K562 (cell line): ENCODE results near the gene CACNA2D2. TPM values are rescaled to one million over a fixed set of nuclear protein-coding genes. Genes with fewer than 3 reads are reported as not detected.

Source experiments
- CEBPB ChIP-seq: fragments of 450-650 bp; IDR thresholded peaks from 2 replicates; pipeline ENCODE4 v1.6.1; 2016; ENCODE audit warnings: missing genetic modification characterization, missing compliant biosample characterization
- CHD4 ChIP-seq: fragments of 200-600 bp; sonication (generic); IDR thresholded peaks from 3 replicates; pipeline ENCODE4 v1.6.1; 2012; ENCODE audit warnings: low read depth, mild to moderate bottlenecking, mixed read lengths, low read length, inconsistent platforms; ENCODE audit not compliant: insufficient read depth, insufficient replicate concordance, poor library complexity, severe bottlenecking
- CTBP1 ChIP-seq: fragments of 450-650 bp; IDR thresholded peaks from 2 replicates; pipeline ENCODE4 v1.6.1; 2016; ENCODE audit warnings: borderline replicate concordance
- FIP1L1 ChIP-seq: fragments of 200-400 bp; formaldehyde crosslinking; IDR thresholded peaks from 2 replicates; pipeline ENCODE4 v1.6.1; 2018; ENCODE audit warnings: mild to moderate bottlenecking, low read depth, low read length; ENCODE audit not compliant: poor library complexity, severe bottlenecking
- GTF3C2 ChIP-seq: IDR thresholded peaks from 3 replicates; pipeline ENCODE4 v1.6.1; 2011; ENCODE audit warnings: borderline replicate concordance, mild to moderate bottlenecking, moderate library complexity; ENCODE audit not compliant: insufficient read length; ENCODE audit errors: extremely low read depth
- HMGN3 ChIP-seq: IDR thresholded peaks from 2 replicates; pipeline ENCODE4 v1.6.1; 2011; ENCODE audit warnings: borderline replicate concordance, low read depth, mild to moderate bottlenecking, mixed read lengths, low read length; ENCODE audit not compliant: insufficient read length; ENCODE audit errors: extremely low read depth
- HNRNPL ChIP-seq: fragments of 200-400 bp; formaldehyde crosslinking; IDR thresholded peaks from 2 replicates; pipeline ENCODE4 v1.6.1; 2017; ENCODE audit warnings: low read depth, mild to moderate bottlenecking, low read length
- LCOR ChIP-seq: sonication (generic); formaldehyde crosslinking; IDR thresholded peaks from 2 replicates; pipeline ENCODE4 v1.8.0; 2022; ENCODE audit warnings: mild to moderate bottlenecking, missing genetic modification reagents
- MCM2 ChIP-seq: fragments of 450-650 bp; IDR thresholded peaks from 2 replicates; pipeline ENCODE4 v1.6.1; 2017; ENCODE audit warnings: low read depth, mild to moderate bottlenecking
- NELFE ChIP-seq: IDR thresholded peaks from 2 replicates; pipeline ENCODE4 v1.6.1; 2011; ENCODE audit warnings: mild to moderate bottlenecking; ENCODE audit not compliant: insufficient read depth, insufficient read length
- SAP30 ChIP-seq: fragments of 200-600 bp; sonication (generic); IDR thresholded peaks from 2 replicates; pipeline ENCODE4 v1.6.1; 2012; ENCODE audit warnings: borderline replicate concordance, low read depth, mild to moderate bottlenecking, moderate library complexity, low read length, control low read depth, inconsistent platforms; ENCODE audit not compliant: insufficient read depth, poor library complexity, severe bottlenecking
- SP2 ChIP-seq: IDR thresholded peaks from 2 replicates; pipeline ENCODE4 v1.6.1; 2011; ENCODE audit warnings: mild to moderate bottlenecking, low read depth, low read length, moderate library complexity; ENCODE audit not compliant: poor library complexity, severe bottlenecking; ENCODE audit errors: extremely low read depth
- TAF1 ChIP-seq: IDR thresholded peaks from 2 replicates; pipeline ENCODE4 v1.6.1; 2011; ENCODE audit warnings: mild to moderate bottlenecking, low read length, moderate library complexity; ENCODE audit not compliant: insufficient read depth, control insufficient read depth, severe bottlenecking; ENCODE audit errors: extremely low read depth
- ZNF212 ChIP-seq: fragments of 450-650 bp; formaldehyde crosslinking; IDR thresholded peaks from 2 replicates; pipeline ENCODE4 v1.4.0; 2020; ENCODE audit warnings: mild to moderate bottlenecking
- ZNF224 ChIP-seq: sonication (generic); formaldehyde crosslinking; IDR thresholded peaks from 2 replicates; pipeline ENCODE4 v1.8.0; 2022; ENCODE audit warnings: mild to moderate bottlenecking, missing genetic modification reagents
- ZNF253 ChIP-seq: fragments of 250-450 bp; sonication (Bioruptor Pico); conservative IDR thresholded peaks from 2 replicates; pipeline ENCODE4 v1.6.1; 2021; ENCODE audit warnings: mild to moderate bottlenecking
- ZNF639 ChIP-seq, 2 experiments: fragments of 200-800 bp in 1 of 2; sonication (Bioruptor generic) in 1 of 2; sonication (generic) in 1 of 2; formaldehyde crosslinking in 1 of 2; IDR thresholded peaks in 1 of 2; conservative IDR thresholded peaks in 1 of 2; 2 replicates each; pipeline versions ENCODE4 v1.5.0 to v1.6.1; 2016 to 2020; ENCODE audit warnings: missing compliant biosample characterization in 1 of 2, missing genetic modification characterization in 1 of 2, missing genetic modification reagents in 1 of 2
- polyA plus RNA-seq, 8 experiments: library from polyadenylated mRNA; depleted of rRNA in 4 of 8; stranded (reverse) in 5 of 8; unstranded in 3 of 8; fragments of >200 nt; fragmentation: Nextera tagmentation in 2 of 8; fragmentation: Illumina TruSeq in 1 of 8; extraction: Ambion mirVana in 2 of 8; extraction: Trizol in 1 of 8; gene quantifications; 2 replicates each; pipeline versions ENCODE4 v1.2.1 to v1.2.3, GENCODE V29; 2011 to 2014; ENCODE audit warnings: inconsistent platforms in 1 of 8, missing spikeins in 1 of 8
- total RNA-seq, 7 experiments: library from RNA; depleted of rRNA in 6 of 7; stranded (reverse); fragments of >200 nt in 6 of 7; fragmentation: Illumina TruSeq in 2 of 7; extraction: Trizol in 2 of 7; gene quantifications; 2 replicates each; pipeline versions ENCODE4 v1.2.1 to v1.2.3, GENCODE V29; 2011 to 2021; ENCODE audit warnings: low replicate concordance in 1 of 7
- TF ChIP-seq, protein P1 (sequence below): sonication (generic); formaldehyde crosslinking; IDR thresholded peaks from 2 replicates; pipeline ENCODE4 v1.8.1; 2023; ENCODE audit warnings: mild to moderate bottlenecking, missing genetic modification reagents
- TF ChIP-seq, protein P2 (sequence below): conservative IDR thresholded peaks from 2 replicates; pipeline ENCODE4 v1.6.1; 2011; ENCODE audit warnings: low read depth, mild to moderate bottlenecking, low read length; ENCODE audit not compliant: control insufficient read depth

Gene CACNA2D2
- total and polyA plus RNA-seq, 9 of the 15 experiments (the other 6 are each of a cell fraction or from before 2014, with no cell fraction given): 0.11 to 0.58 (median 0.36) TPM; not detected in 2

- TF ChIP-seq HNRNPL (no peak), SP2 (peak; percentile 52), ZNF639 (CRISPR knock-in tag; conservative IDR thresholded peaks at IDR 0.05 in 1 of 2, IDR thresholded peaks at IDR 0.05 in 1 of 2) (no peak), CEBPB (tag) (no peak), NELFE (no peak), CTBP1 (peak; percentile 51; the same call in 1 of the 2 replicates), HMGN3 (peak; percentile 34), CHD4 (no peak), ZNF224 (CRISPR knock-in tag) (no peak), MCM2 (no peak), TAF1 (peak; percentile 59), LCOR (CRISPR knock-in tag) (0 out of 2 replicates have a peak, but pooled peaks have one; percentile 37), ZNF253 (CRISPR knock-in tag) (no peak), GTF3C2 (no peak), ZNF212 (no peak), SAP30 (peak; percentile 61), FIP1L1 (peak; percentile 79)
- TF ChIP-seq, protein P1, sequence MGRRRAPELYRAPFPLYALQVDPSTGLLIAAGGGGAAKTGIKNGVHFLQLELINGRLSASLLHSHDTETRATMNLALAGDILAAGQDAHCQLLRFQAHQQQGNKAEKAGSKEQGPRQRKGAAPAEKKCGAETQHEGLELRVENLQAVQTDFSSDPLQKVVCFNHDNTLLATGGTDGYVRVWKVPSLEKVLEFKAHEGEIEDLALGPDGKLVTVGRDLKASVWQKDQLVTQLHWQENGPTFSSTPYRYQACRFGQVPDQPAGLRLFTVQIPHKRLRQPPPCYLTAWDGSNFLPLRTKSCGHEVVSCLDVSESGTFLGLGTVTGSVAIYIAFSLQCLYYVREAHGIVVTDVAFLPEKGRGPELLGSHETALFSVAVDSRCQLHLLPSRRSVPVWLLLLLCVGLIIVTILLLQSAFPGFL: no peak
- TF ChIP-seq, protein P2, sequence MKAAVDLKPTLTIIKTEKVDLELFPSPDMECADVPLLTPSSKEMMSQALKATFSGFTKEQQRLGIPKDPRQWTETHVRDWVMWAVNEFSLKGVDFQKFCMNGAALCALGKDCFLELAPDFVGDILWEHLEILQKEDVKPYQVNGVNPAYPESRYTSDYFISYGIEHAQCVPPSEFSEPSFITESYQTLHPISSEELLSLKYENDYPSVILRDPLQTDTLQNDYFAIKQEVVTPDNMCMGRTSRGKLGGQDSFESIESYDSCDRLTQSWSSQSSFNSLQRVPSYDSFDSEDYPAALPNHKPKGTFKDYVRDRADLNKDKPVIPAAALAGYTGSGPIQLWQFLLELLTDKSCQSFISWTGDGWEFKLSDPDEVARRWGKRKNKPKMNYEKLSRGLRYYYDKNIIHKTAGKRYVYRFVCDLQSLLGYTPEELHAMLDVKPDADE: peak; percentile 75
Measured at GRCh38 chr3:50327943-50328691, 175.3 kb downstream of the CACNA2D2 start, which contains the start of gene TUSC2 (continued).
